ENCODE results near the gene POLN.
"Not testable (repeated sequence)": the region's sequence is repeated elsewhere in the genome, so short reads cannot be mapped to it uniquely, and the experiment has no call there.

POLN gene

GRCh38 chr4:2250357-2251072 lies 8.6 kb upstream of the POLN start:
- no peak for DNase-seq

- no peak for DNase-seq
Measured at GRCh38 chr4:2249526-2250356, 7.8 kb upstream of the POLN start.

- no peak for DNase-seq
Measured at GRCh38 chr4:2248821-2249261, 6.9 kb upstream of the POLN start.

- no peak for DNase-seq
Measured at GRCh38 chr4:2248044-2248780, 6.3 kb upstream of the POLN start.

- no peak for DNase-seq
Measured at GRCh38 chr4:2247128-2248043, 5.5 kb upstream of the POLN start.

- no peak for DNase-seq
Measured at GRCh38 chr4:2246384-2247127, 4.6 kb upstream of the POLN start.

- DNase-seq: no peak
Measured at GRCh38 chr4:2245787-2246275, 3.9 kb upstream of the POLN start.

GRCh38 chr4:2245057-2245786 lies 3.3 kb upstream of the POLN start:
- DNase-seq: no peak

- DNase-seq: peak; percentile 48
Measured at GRCh38 chr4:2243681-2244380, 1.9 kb upstream of the POLN start.

- DNase-seq: no peak
Measured at GRCh38 chr4:2241003-2241402, 918 bp downstream of the POLN start.

GRCh38 chr4:2236944-2237666 lies 4.8 kb downstream of the POLN start:
- DNase-seq: no peak

GRCh38 chr4:2231082-2231481 lies 10.8 kb downstream of the POLN start:
- no peak for DNase-seq

GRCh38 chr4:2226261-2226660 lies 15.7 kb downstream of the POLN start:
- DNase-seq: no peak

GRCh38 chr4:2222838-2223237 lies 19.1 kb downstream of the POLN start:
- no peak for DNase-seq

GRCh38 chr4:2221378-2221777 lies 20.5 kb downstream of the POLN start:
- not testable (repeated sequence) for DNase-seq

- peak; percentile 76 for DNase-seq
Measured at GRCh38 chr4:2220016-2220630, 21.8 kb downstream of the POLN start.

- DNase-seq: no peak
Measured at GRCh38 chr4:2219233-2219760, 22.6 kb downstream of the POLN start.

- no peak for DNase-seq
Measured at GRCh38 chr4:2218436-2218835, 23.5 kb downstream of the POLN start.

GRCh38 chr4:2217726-2218125 lies 24.2 kb downstream of the POLN start:
- no peak for DNase-seq
